ENCODE data around the gene SERPINF2. TPM values are rescaled to one million over a fixed set of nuclear protein-coding genes. Genes with fewer than 3 reads are reported as not detected.
"Not testable (repeated sequence)": the region's sequence is repeated elsewhere in the genome, so short reads cannot be mapped to it uniquely, and the experiment has no call there.

SERPINF2 gene
- total RNA-seq, 2 donors from 2014 or later: 5.0 to 9.8 TPM

GRCh38 chr17:1736348-1737281 lies 6.1 kb upstream of the SERPINF2 start:
- Histone ChIP-seq H3K4me1 (ENCODE audit: control insufficient read depth in 1 of 2, low read depth in 2 of 2) (peaks cover 0 to 5% of the 10 kb centered on the region in 2 donors), H3K9me3 (no peaks in the 10 kb centered on the region), H3K4me3 (no peak overlapping the region), H3K36me3 (peaks cover 22% of the 10 kb centered on the region), H3K27ac (no peak overlapping the region), H3K27me3 (replicated peaks; ENCODE audit: insufficient read depth) (no peaks in the 10 kb centered on the region)
- DNase-seq (ENCODE audit: low spot score): no peak
- TF ChIP-seq, protein P1, sequence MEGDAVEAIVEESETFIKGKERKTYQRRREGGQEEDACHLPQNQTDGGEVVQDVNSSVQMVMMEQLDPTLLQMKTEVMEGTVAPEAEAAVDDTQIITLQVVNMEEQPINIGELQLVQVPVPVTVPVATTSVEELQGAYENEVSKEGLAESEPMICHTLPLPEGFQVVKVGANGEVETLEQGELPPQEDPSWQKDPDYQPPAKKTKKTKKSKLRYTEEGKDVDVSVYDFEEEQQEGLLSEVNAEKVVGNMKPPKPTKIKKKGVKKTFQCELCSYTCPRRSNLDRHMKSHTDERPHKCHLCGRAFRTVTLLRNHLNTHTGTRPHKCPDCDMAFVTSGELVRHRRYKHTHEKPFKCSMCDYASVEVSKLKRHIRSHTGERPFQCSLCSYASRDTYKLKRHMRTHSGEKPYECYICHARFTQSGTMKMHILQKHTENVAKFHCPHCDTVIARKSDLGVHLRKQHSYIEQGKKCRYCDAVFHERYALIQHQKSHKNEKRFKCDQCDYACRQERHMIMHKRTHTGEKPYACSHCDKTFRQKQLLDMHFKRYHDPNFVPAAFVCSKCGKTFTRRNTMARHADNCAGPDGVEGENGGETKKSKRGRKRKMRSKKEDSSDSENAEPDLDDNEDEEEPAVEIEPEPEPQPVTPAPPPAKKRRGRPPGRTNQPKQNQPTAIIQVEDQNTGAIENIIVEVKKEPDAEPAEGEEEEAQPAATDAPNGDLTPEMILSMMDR (IDR thresholded peaks at IDR 0.05): no peak
- no peak for ATAC-seq (ENCODE audit: insufficient number of reproducible peaks, low FRiP score, low read depth)

DNA sequence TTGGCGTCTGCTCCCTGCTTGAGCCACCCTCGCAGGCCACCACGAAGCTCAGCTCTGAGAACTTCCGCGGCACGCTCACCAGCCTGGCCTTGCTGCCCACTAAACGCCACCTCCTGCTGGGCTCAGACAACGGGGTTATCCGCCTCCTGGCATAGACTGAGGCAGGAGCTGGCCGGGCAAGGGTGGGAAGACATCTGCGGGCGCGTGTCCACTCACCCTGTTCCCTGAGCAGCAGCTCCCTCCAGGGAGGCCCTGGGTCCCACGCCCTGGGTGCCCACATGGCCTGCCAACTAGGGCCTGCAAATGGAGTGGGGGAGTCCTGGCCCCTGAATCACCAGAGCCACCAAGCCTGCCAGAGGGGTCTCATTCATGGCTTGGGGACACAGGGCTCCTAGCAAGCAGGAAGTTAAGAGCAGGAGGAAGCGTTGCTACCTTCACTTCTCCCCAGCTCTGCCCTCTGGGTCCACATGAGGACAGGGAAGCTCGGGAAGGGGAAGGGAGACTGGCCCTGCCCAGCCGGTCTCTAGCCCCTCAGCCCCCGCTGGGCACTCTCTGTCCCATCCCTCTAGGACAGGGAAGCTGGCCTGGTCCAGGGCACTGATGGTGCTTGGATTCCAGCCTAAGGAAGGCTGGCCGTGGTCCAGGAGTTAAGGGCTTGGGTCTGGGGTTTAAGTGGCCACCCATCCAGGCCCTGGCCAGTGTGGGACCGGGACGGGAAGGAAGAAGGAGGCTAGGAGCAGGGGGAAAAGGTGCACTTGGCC lies 5.0 kb upstream of the SERPINF2 start:
- no peak overlapping the region for H3K27ac ChIP-seq
- ATAC-seq (ENCODE audit: insufficient number of reproducible peaks, low FRiP score, low read depth) (no peak), DNase-seq (ENCODE audit: low spot score) (no peak)

DNA sequence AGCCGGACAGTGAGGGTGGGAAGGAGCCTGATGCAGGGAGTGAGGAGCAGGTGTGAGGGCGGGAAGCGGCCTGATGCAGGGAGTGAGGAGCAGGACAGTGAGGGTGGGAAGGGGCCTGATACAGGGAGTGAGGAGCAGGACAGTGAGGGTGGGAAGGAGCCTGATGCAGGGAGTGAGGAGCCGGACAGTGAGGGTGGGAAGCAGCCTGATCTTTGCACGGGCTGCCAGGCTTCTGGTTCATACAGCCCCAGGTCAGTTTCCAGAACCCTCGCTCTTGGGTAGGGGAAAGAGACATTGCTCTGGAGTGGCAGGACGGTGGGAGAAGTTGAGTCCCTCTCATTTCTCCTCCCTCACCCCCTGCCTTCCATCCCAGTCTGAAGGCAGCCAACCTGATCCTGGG lies 772 bp upstream of the SERPINF2 start:
- H3K4me1 ChIP-seq (ENCODE audit: control insufficient read depth in 1 of 2, low read depth in 2 of 2); H3K4me3 ChIP-seq; DNase-seq (ENCODE audit: low spot score); H3K36me3 ChIP-seq; H3K27me3 ChIP-seq (replicated peaks; ENCODE audit: insufficient read depth); H3K9me3 ChIP-seq; H3K27ac ChIP-seq; ATAC-seq (ENCODE audit: insufficient number of reproducible peaks, low FRiP score, low read depth): not testable (repeated sequence)

More for the DNA sequence above, 5.0 kb upstream of the SERPINF2 start:
- Histone ChIP-seq H3K4me3 (no peak overlapping the region), H3K36me3 (peaks cover 20% of the 10 kb centered on the region), H3K4me1 (ENCODE audit: control insufficient read depth in 1 of 2, low read depth in 2 of 2) (peaks cover 0 to 5% of the 10 kb centered on the region in 2 donors), H3K27me3 (replicated peaks; ENCODE audit: insufficient read depth) (no peaks in the 10 kb centered on the region), H3K9me3 (no peaks in the 10 kb centered on the region)
- TF ChIP-seq, protein P1 (IDR thresholded peaks at IDR 0.05): no peak

GRCh38 chr17:1743088-1743439 lies 393 bp downstream of the SERPINF2 start:
- ATAC-seq (ENCODE audit: insufficient number of reproducible peaks, low FRiP score, low read depth) (no peak), DNase-seq (ENCODE audit: low spot score) (no peak)
- H3K4me3 ChIP-seq: no peak overlapping the region
- H3K27ac ChIP-seq: no peak overlapping the region
- H3K27me3 ChIP-seq (replicated peaks; ENCODE audit: insufficient read depth): no peaks in the 10 kb centered on the region
- no peaks in the 10 kb centered on the region for H3K9me3 ChIP-seq
- H3K4me1 ChIP-seq (ENCODE audit: control insufficient read depth in 1 of 2, low read depth in 2 of 2): no peaks in the 10 kb centered on the region
- TF ChIP-seq, protein P1 (IDR thresholded peaks at IDR 0.05): no peak
- no peaks in the 10 kb centered on the region for H3K36me3 ChIP-seq

DNA sequence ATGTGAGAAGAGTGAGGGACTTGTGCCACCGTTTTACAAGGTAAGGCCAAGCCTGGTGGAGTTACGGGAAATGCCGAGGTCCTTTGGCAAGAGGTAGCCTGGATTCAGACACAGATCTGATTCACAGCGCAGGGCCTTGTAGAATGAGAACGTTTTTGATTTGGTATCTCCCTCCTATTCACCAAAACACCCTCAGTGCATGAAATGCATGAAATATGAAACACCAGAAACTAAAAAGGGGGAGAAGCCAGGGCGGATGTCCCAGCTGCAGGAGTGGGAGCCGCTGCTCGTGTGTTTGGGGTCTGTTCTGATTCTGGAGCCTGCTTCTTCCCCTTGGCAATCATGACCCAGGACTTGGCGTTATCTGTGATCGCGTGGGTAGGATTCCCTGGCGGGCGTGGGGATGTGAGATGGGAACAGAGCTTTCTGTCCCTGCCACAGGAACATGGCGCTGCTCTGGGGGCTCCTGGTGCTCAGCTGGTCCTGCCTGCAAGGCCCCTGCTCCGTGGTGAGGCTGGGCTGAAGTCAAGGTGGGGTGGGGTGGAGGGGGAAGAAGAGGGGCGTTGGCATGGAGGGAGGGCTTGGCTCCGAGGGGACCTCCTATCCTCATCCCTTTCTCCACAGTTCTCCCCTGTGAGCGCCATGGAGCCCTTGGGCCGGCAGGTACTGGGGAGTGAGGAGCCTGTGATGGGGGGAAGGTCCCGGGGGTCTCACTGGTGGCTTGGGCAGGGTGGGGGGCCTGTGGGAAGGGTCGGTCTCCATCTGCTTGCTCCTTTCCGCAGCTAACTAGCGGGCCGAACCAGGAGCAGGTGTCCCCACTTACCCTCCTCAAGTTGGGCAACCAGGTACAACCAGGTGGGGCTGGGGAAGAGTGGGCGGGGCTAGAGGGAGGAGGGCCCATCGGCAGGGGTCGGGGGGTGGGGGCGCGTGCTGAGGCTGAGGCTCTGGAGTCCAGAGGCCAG lies 2.2 kb downstream of the SERPINF2 start:
- TF ChIP-seq, protein P1 (IDR thresholded peaks at IDR 0.05): no peak
- DNase-seq (ENCODE audit: low spot score) (no peak), ATAC-seq (ENCODE audit: insufficient number of reproducible peaks, low FRiP score, low read depth) (no peak)
- H3K36me3 ChIP-seq: no peaks in the 10 kb centered on the region
- no peaks in the 10 kb centered on the region for H3K4me1 ChIP-seq (ENCODE audit: control insufficient read depth in 1 of 2, low read depth in 2 of 2)
- no peaks in the 10 kb centered on the region for H3K27me3 ChIP-seq (replicated peaks; ENCODE audit: insufficient read depth)
- H3K4me3 ChIP-seq: no peak overlapping the region
- no peaks in the 10 kb centered on the region for H3K9me3 ChIP-seq
- H3K27ac ChIP-seq: no peak overlapping the region
